Stimulated activated CD8-positive, alpha-beta memory T cell treated with anti-CD3 and anti-CD28 coated beads, Interleukin-12 subunit alpha, Interleukin-12 subunit beta, amount 100 ng/mL, for 1 hour (primary cell): ENCODE measurements around the gene DHX8.

Source experiments
- DNase-seq: peaks from one replicate; pipeline ENCODE4 v3.0.0-alpha.2; 2020; ENCODE audit warnings: low read depth

DHX8 gene

DNA sequence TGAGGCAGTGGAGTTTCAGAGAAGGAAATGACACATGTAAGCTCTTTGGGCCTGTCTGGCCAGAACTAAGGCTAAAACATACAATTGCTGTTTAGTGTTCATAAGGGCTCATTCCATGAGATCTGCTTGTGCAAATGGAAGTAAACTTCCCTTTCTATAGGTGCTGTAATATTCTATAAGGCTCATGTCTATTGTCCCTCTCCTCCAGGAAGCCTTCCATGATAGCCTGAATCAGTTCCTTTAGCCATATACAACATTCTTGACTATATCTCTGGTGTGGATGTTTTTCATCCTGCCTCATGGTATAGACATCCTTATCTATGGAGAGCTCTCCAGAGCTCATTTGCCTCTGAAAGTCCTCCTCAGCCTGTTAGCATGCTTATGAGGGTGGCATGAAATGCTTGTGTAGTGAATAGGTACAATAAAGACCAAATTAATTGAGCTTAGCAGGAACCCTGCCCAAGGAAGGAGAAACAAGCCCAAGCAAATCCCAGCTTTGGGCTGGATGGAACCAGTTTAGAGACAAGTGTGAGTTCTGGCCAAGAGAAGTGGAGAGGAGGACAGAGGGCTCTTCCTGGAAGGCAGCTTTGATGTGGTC is 64.0 kb downstream of the DHX8 start:
- DNase-seq: no peak

DNA sequence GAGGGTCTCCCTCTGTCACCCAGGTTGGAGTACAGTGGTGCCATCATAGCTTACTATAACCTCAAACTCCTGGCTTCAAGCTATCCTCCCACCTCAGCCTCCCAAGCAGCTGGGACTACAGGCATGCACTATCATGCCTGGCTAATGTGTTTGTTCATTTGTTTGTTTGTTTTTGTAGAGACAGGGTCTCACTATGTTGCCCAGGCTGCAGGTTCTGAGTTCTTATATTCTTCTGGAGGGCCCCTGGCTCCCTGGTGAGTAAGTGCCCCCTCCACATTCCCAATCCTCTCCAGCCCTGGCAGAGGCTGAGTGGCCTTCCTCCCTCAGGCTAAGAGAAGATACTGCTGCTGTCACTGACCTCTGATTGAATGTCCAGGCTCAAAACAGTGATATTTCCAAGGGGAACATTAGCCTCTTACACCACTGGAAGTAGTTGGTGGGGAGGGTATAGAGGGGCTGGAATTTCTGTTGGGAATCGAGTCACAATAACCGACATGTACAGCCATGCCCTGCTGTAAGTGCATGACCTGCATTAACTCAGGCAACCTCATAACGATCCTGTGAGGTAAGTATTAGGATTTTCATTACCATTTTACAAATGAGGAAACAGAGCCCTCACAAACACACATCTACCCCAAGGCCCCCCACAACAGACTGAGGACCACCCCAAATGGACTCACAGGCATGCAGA is 65.1 kb downstream of the DHX8 start:
- DNase-seq: no peak

DNA sequence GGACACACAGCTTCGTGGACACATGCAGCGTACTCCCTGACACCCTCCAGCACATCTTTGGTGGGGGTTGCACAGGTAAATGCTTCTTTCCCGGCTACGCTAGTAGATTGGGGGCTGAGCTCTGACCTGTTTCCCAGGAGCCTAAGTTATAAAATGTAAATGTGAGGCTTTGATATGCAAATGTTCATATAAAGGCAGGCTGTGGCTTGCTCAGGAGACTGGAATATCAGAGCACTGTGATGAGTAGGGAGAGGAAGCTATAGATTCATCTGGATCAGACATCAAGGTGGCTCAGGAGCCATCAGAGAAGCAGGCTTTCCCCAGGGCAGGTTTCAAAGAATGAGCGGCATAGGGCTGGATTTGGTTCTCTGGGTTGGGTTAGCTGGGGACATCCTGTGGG is 65.7 kb downstream of the DHX8 start:
- DNase-seq: no peak

DNA sequence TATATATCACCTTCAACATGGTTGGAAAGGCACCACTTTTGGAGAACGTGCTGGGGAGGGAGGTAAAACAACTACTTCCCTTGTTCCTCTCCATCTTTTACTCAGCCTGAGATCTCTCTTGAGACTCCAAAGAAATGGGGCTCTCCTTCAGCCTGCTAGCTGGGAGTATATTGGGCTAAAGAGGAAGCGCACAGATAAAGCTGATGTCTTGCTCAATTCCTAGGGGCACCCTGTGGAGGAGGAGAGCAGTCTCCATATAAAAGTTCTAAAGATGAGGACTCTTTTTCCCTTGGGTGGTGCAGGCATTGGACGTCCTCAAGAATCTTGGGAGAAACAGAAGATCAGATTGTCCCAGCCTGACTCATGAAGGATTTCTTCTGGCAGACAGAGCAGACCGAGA is 67.0 kb downstream of the DHX8 start:
- DNase-seq: no peak

GRCh38 chr17:43552229-43552837 is 68.6 kb downstream of the DHX8 start:
- DNase-seq: no peak

DNA sequence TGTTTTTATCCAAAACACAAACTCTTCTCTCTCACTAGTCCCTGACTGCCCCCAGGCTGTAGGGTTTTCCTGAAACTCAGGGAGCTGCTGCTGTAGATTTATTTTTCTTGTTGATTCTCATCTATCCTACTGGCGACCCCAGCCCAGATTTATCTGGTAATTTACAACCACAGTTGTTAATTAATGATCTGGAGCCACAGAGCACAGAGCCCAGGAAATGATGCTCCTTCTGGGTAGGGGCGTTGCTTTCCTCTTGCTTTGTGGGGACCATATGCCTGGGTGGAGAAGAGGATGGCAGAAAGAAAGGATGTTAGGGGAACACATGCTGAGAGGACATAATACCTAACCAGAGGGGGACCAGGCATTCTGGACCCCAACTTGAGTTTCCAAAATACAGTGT is 69.8 kb downstream of the DHX8 start:
- no peak for DNase-seq

DNA sequence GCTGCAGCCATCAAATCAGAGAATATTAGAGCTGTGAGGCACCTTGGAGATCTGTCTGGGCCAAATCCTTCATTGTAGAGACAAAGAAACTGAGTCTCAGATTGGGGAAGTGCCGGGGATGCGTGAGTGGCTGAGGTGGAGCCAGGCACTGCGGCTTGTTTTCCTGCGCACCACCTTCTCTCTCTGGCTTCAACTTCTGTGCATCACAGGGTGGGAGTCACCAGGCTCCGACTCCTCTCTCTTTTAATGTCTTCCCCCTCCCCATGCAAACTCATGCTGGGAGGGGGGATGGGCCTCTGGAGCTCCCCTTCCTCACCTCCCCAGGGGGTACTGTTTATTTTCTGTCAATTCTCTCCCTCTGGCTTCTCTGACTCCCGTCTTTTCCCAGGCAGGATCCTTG is 71.1 kb downstream of the DHX8 start:
- no peak for DNase-seq

- DNase-seq: no peak
Measured at GRCh38 chr17:43556292-43556691, 72.5 kb downstream of the DHX8 start.

DNA sequence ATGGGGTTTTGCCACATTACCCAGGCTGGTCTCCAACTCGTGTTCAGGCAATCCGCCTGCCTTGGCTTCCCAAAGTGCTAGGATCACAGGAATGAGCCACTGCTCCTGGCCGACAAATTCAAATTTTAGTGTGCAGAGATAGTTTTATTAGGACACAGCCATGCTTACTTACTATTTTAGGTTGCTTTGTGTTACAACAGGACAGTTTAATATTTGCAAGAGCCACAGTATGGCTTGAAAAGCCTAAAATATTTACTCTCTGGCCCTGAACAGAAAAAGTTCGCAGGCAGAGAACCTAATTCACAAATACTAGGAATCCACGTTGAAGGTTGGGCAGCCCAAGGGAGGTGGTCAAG is 75.0 kb downstream of the DHX8 start:
- no peak for DNase-seq

- DNase-seq: no peak
Measured at GRCh38 chr17:43559161-43559816, 75.5 kb downstream of the DHX8 start.

DNA sequence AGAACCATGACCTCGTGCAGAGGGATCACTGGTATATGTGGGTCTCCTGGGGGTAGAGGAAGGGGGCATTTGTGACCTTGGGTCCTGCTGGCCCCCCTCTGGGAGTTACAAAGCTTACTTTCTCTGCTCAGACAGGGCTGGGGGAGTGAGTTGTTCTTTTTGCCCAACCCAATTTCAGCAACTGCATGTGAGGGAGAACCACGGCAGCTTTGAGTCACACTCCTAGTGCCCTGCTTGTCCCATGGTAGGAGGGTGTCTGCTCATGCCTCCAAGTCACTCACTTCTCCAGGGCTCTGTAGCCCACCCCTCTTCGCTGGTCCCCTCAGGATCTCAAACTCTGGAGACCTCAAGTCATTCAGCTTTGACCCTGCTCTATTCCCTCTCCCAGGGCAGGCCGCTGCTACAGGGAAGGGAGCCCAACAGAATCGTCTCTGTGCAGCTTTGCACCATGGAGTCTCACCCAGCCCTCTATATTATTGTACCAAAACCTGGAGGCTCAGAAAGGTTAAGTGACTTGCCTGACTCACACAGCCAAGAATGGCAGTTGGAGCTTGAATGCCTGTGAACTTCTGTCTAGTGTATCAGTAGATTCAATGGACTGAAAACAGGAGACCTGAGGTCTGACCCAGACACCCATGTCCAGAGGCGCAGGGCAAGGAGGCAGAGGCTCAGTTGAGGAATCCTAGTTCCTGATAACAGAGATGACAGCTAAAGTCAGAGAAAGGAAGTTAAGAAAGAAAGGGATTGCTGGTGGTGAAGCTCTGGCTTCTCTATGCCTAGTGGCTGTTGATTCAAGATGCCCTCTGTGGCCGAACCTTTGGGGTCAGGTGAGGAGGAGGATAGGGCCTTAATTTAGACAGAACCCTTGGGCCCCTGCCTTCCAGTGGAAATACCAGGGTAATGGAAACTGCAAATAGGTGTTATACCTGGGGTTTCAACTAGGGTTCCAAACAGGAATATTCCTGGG is 77.0 kb downstream of the DHX8 start:
- no peak for DNase-seq

- no peak for DNase-seq
Measured at GRCh38 chr17:43562679-43563599, 79.2 kb downstream of the DHX8 start.

- no peak for DNase-seq
Measured at GRCh38 chr17:43563600-43564594, 80.1 kb downstream of the DHX8 start.

GRCh38 chr17:43568506-43569082 is 84.8 kb downstream of the DHX8 start:
- DNase-seq: no peak

- no peak for DNase-seq
Measured at GRCh38 chr17:43570518-43570928, 86.7 kb downstream of the DHX8 start.

- DNase-seq: no peak
Measured at GRCh38 chr17:43572368-43572980, 88.7 kb downstream of the DHX8 start.

DNA sequence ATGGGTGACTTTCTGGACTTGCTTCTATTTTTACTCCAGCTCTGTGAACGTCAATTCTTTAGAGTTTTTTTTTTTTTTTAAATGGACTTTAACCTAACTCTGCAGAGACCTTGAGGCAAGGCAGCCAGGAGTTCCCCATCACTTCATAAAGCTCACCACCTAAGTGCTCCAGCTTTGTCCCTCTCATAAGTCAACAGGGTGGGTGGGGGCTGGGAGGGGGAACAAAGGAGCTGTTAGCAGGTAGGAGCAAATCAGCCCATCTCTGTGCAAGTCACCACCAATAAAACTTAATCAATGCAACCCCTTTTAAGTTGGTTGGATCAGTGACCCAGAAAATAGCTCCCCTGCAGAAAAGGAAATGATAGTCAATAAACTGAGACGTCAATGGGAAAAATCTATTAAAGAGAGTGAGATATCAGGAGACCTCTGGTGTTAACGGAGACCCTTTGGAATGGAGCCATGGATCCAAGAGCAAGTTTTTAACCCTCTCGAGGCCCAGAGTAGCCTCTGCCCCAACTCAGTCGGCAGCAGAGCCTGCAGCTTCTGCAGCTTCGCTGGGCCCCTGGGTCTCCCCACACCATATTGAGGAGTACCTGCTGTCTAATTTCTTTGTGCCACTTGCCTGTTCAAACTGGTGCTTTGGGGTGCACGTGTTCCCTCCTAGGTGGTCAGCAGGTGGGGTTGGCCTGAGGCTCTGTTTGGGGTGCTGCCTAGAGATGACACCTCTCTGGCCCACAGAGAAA is 90.0 kb downstream of the DHX8 start:
- DNase-seq: no peak

- no peak for DNase-seq
Measured at GRCh38 chr17:43574348-43574747, 90.6 kb downstream of the DHX8 start.
